VCaP (cell line): ENCODE data around the gene SHROOM3.

Source experiments
- H3K27ac ChIP-seq: fragments of 450-650 bp; 2 replicates; pipeline ENCODE4 v1.5.1; 2017
- CTCF ChIP-seq: fragments of 450-650 bp; conservative IDR thresholded peaks from 2 replicates; pipeline ENCODE4 v1.5.1; 2017; ENCODE audit warnings: mild to moderate bottlenecking, moderate library complexity

SHROOM3 gene

GRCh38 chr4:76787898-76788297 is 352.9 kb downstream of the SHROOM3 start:
- H3K27ac ChIP-seq = no peak overlapping the region
- TF ChIP-seq CTCF = no peak

- no peak for TF ChIP-seq CTCF
- no peak overlapping the region for H3K27ac ChIP-seq
Observed at GRCh38 chr4:76790377-76790776, 355.3 kb downstream of the SHROOM3 start.

- TF ChIP-seq CTCF = no peak
- no peak overlapping the region for H3K27ac ChIP-seq
Observed at GRCh38 chr4:76791479-76791878, 356.4 kb downstream of the SHROOM3 start.

- no peak overlapping the region for H3K27ac ChIP-seq
- no peak for TF ChIP-seq CTCF
Observed at GRCh38 chr4:76792418-76792817, 357.4 kb downstream of the SHROOM3 start.

GRCh38 chr4:76795243-76795642 is 360.2 kb downstream of the SHROOM3 start:
- no peak for TF ChIP-seq CTCF
- H3K27ac ChIP-seq = no peak overlapping the region

GRCh38 chr4:76799140-76799539 is 364.1 kb downstream of the SHROOM3 start:
- TF ChIP-seq CTCF = no peak
- no peak overlapping the region for H3K27ac ChIP-seq

GRCh38 chr4:76799718-76800117 is 364.7 kb downstream of the SHROOM3 start:
- no peak overlapping the region for H3K27ac ChIP-seq
- TF ChIP-seq CTCF = no peak

GRCh38 chr4:76800902-76801301 is 365.9 kb downstream of the SHROOM3 start:
- H3K27ac ChIP-seq = no peak overlapping the region
- TF ChIP-seq CTCF = no peak
